ENCODE measurements around the gene ZNF160. TPM values are rescaled to one million over a fixed set of nuclear protein-coding genes. Genes with fewer than 3 reads are reported as not detected.
A peak's percentile ranks its signal among the peaks of the same experiment; 100 is the strongest.

ZNF160 gene
- total RNA-seq, 2 experiments from 2014 or later = 48.0 to 50.0 TPM

GRCh38 chr19:53057904-53058580, 45.2 kb downstream of the ZNF160 start:
- ChIA-PET CTCF (no interaction called here), POLR2A (interaction anchor here (0.7 kb wide), 1 partner anchor 67 kb away, joined by 3 read pairs; no protein-coding TSS in a partner anchor)
- peaks cover 5% of the 10 kb centered on the region for H3K4me1 Mint-ChIP-seq (ENCODE audit: low read depth)
- DNase-seq (peak; percentile 56), ATAC-seq (peak; percentile 62)
- H3K4me3 Mint-ChIP-seq = peak overlapping the region; percentile 43
- peaks cover 36% of the 10 kb centered on the region for H3K36me3 Mint-ChIP-seq (ENCODE audit: low read depth)
- H3K27ac Mint-ChIP-seq = no peak overlapping the region
- TF ChIP-seq CTCF (IDR thresholded peaks at IDR 0.05) = no peak
- peaks cover 15% of the 10 kb centered on the region for H3K27me3 Mint-ChIP-seq
- H3K9me3 Mint-ChIP-seq = peaks cover 46% of the 10 kb centered on the region
- intact Hi-C loops (cut with micrococcal nuclease) = no loop called here

GRCh38 chr19:53055117-53055516, 48.1 kb downstream of the ZNF160 start:
- intact Hi-C loops (cut with micrococcal nuclease) = no loop called here
- Mint-ChIP-seq H3K36me3 (ENCODE audit: low read depth) (peaks cover 23% of the 10 kb centered on the region), H3K9me3 (peaks cover 38% of the 10 kb centered on the region), H3K4me3 (no peak overlapping the region), H3K27ac (no peak overlapping the region), H3K4me1 (ENCODE audit: low read depth) (peaks cover 5% of the 10 kb centered on the region), H3K27me3 (peaks cover 15% of the 10 kb centered on the region)
- ChIA-PET POLR2A (no interaction called here), CTCF (no interaction called here)
- DNase-seq (no peak), ATAC-seq (no peak)
- TF ChIP-seq CTCF (IDR thresholded peaks at IDR 0.05) = no peak

- Mint-ChIP-seq H3K4me3 (no peak overlapping the region), H3K27me3 (no peaks in the 10 kb centered on the region), H3K9me3 (peaks cover 28% of the 10 kb centered on the region), H3K4me1 (ENCODE audit: low read depth) (no peaks in the 10 kb centered on the region), H3K27ac (no peak overlapping the region), H3K36me3 (ENCODE audit: low read depth) (peaks cover 5% of the 10 kb centered on the region)
- ChIA-PET CTCF (no interaction called here), POLR2A (no interaction called here)
- intact Hi-C loops (cut with micrococcal nuclease) = no loop called here
- ATAC-seq = no peak
- no peak for TF ChIP-seq CTCF (IDR thresholded peaks at IDR 0.05)
- DNase-seq = no peak
These were observed 55.8 kb downstream of the ZNF160 start for GRCh38 chr19:53047379-53047778.

GRCh38 chr19:53045536-53045935, 57.7 kb downstream of the ZNF160 start:
- intact Hi-C loops (cut with micrococcal nuclease) = no loop called here
- ChIA-PET CTCF (no interaction called here), POLR2A (no interaction called here)
- peaks cover 7% of the 10 kb centered on the region for H3K36me3 Mint-ChIP-seq (ENCODE audit: low read depth)
- no peak overlapping the region for H3K4me3 Mint-ChIP-seq
- DNase-seq (no peak), ATAC-seq (no peak)
- no peak for TF ChIP-seq CTCF (IDR thresholded peaks at IDR 0.05)
- peaks cover 2% of the 10 kb centered on the region for H3K27me3 Mint-ChIP-seq
- peaks cover 25% of the 10 kb centered on the region for H3K9me3 Mint-ChIP-seq
- H3K27ac Mint-ChIP-seq = no peak overlapping the region
- H3K4me1 Mint-ChIP-seq (ENCODE audit: low read depth) = no peaks in the 10 kb centered on the region

GRCh38 chr19:53041366-53041765, 61.9 kb downstream of the ZNF160 start:
- H3K9me3 Mint-ChIP-seq = peaks cover 25% of the 10 kb centered on the region
- ChIA-PET CTCF (no interaction called here), POLR2A (no interaction called here)
- no peaks in the 10 kb centered on the region for H3K4me1 Mint-ChIP-seq (ENCODE audit: low read depth)
- no peak for DNase-seq
- H3K36me3 Mint-ChIP-seq (ENCODE audit: low read depth) = peaks cover 21% of the 10 kb centered on the region
- no peak overlapping the region for H3K27ac Mint-ChIP-seq
- peaks cover 15% of the 10 kb centered on the region for H3K27me3 Mint-ChIP-seq
- no peak for TF ChIP-seq CTCF (IDR thresholded peaks at IDR 0.05)
- no peak overlapping the region for H3K4me3 Mint-ChIP-seq
- ATAC-seq = no peak
- intact Hi-C loops (cut with micrococcal nuclease) = no loop called here

Measured in activated CD8-positive, alpha-beta T cell treated with anti-CD3 and anti-CD28 coated beads for 36 hours (primary cell).